Heart right ventricle (tissue), 16 donors: Measurements from ENCODE around the gene TAS2R30. TPM values are rescaled to one million over a fixed set of nuclear protein-coding genes. Genes with fewer than 3 reads are reported as not detected.
"Not testable (repeated sequence)": the region's sequence is repeated elsewhere in the genome, so short reads cannot be mapped to it uniquely, and the experiment has no call there.

Source experiments
- ATAC-seq, 8 donors: fragments of 200-7000 bp; cut with Tn5 transposase; one replicate each; pipeline ENCODE4 v1.9.1; 2020; ENCODE audit warnings: mild to moderate bottlenecking in 8 of 8, moderate library complexity in 8 of 8, moderate number of reproducible peaks in 1 of 8
- DNase-seq, 2 donors: peaks; one replicate each; pipeline ENCODE4 v3.0.0-alpha.2; 2020
- H3K27ac ChIP-seq, 10 donors: fragments of 200-600 bp; sonication (generic) in 2 of 10; one replicate each; pipeline versions ENCODE4 v1.5.0 to v1.8.0; 2020 to 2022; ENCODE audit warnings: mild to moderate bottlenecking in 3 of 10
- H3K27me3 ChIP-seq, 7 donors: fragments of 200-600 bp; one replicate each; pipeline ENCODE4 v1.8.0; 2021 to 2022; ENCODE audit warnings: mild to moderate bottlenecking in 2 of 7
- H3K36me3 ChIP-seq, 9 donors: fragments of 200-600 bp; sonication (generic) in 1 of 9; one replicate each; pipeline versions ENCODE4 v1.5.0 to v1.8.0; 2020 to 2022; ENCODE audit warnings: mild to moderate bottlenecking in 2 of 9
- H3K4me1 ChIP-seq, 9 donors: fragments of 200-600 bp; sonication (generic) in 1 of 9; one replicate each; pipeline versions ENCODE4 v1.5.0 to v1.8.0; 2020 to 2022; ENCODE audit warnings: mild to moderate bottlenecking in 4 of 9
- H3K4me3 ChIP-seq, 10 donors: fragments of 200-600 bp; sonication (generic) in 2 of 10; one replicate each; pipeline versions ENCODE4 v1.5.0 to v1.8.0; 2020 to 2022; ENCODE audit warnings: mild to moderate bottlenecking in 7 of 10, moderate library complexity in 2 of 10
- H3K9me3 ChIP-seq, 11 donors: fragments of 200-600 bp in 10 of 11; sonication (generic) in 2 of 11; one replicate each; pipeline versions ENCODE4 v1.5.0 to v1.8.0; 2013 to 2022; ENCODE audit warnings: mild to moderate bottlenecking in 2 of 11, control low read depth in 1 of 11, moderate library complexity in 1 of 11
- WGBS, 2 donors: extraction: QIAGEN DNeasy Blood & Tissue Kit; methylation state at CpG; one replicate each; pipeline ENCODE4 v1.1.7; 2013; ENCODE audit warnings: inconsistent platforms in 1 of 2; 5-methylcytosine and 5-hydroxymethylcytosine counted together
- intact Hi-C, 10 donors: fragments of 100-400 bp; cut with DNase I; formaldehyde crosslinking; loops; one replicate each; pipeline versions ENCODE4 v1.11.1 to v1.14.2; 2022
- polyA plus RNA-seq, 2 donors: library from polyadenylated mRNA; stranded (reverse); fragments of 200-250 nt; gene quantifications; one replicate each; pipeline ENCODE4 v1.2.3, GENCODE V29; 2013
- total RNA-seq, 10 donors: library from RNA; stranded (reverse); fragmentation: NEBNext Ultra II Directional in 3 of 10; extraction: Animal tissue kit (Norgen Biotek cat#: 25700) in 3 of 10; gene quantifications; one replicate each; pipeline versions ENCODE4 v1.2.1 to v1.2.4, GENCODE V29; 2021 to 2023
- TF ChIP-seq, protein P1 (sequence below), 9 donors: fragments of 200-600 bp; sonication (generic) in 2 of 9; IDR thresholded peaks; one replicate each; pipeline versions ENCODE4 v1.5.0 to v1.8.0; 2021 to 2022; ENCODE audit warnings: antibody characterized with exemption in 9 of 9, mild to moderate bottlenecking in 5 of 9, moderate library complexity in 1 of 9
- donor health status: Arrhythmogenic right ventricular cardiomyopathy.
- donor health status: ischemic (EF 13 %, LVEDD 7.1; RV severe dilation, severe dysfunction).
- donor health status: healthy with polysubstance abuse.
- donor health status: DM: no; HTN: yes; CAD: no.
- donor health status: DM: no; HTN: no; CAD: no.
- donor health status: ischemic (EF 25% LVEDD 6.9; RV normal size, moderate dysfunction).
- donor health status: ischemic (EF 25% LVEDD 5.7; RV mildly dilated, moderate dysfunction).
- donor health status: healthy.
- donor health status: DM: yes; HTN: yes; CAD: no.
- donor health status: Ischemic cardiomyopathy.
- donor health status: ischemic (EF 35%, LVEDD 5.7; RV mildly dilated, moderate dysfunction).
- donor health status: nonischemic (EF 11% LVEDD 7.7; RV severe dilation, severe dysfunction).
- donor health status: DM: yes; HTN: yes; CAD: no.
- donor health status: PGD.
- donor health status: ischemic (EF 29% LVEDD 5.4; RV normal size, mild dysfunction).
- donor health status: nonischemic (EF 23%, LVEDD 6.1; RV moderate dilation, normal function).

Gene TAS2R30
- total and polyA plus RNA-seq, 12 donors = 0.60 to 1.5 (median 1.0) TPM; not detected in 2

DNA sequence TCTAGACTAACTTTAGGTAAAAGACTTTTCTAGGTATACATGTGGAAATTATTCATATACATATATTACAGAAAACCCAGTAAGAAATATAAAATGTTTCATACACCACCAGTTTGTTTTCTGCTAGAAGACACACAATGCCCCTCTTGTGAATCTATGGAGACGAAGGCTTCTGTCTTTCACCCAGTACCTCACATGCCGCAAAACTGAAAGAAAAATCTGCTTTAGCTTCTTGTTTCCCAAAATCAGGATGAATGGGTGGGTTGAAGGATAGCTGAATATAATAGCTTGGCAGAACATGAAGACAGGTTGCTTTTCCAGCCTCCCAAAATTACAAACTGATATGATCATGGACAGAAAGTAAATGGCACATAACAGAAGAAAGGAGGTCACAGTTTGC lies 1.3 kb downstream of the TAS2R30 start:
- Histone ChIP-seq H3K9me3 (no peaks in the 10 kb centered on the region), H3K36me3 (peaks cover 0 to 6% (median 0%) of the 10 kb centered on the region in 9 donors), H3K4me1 (peaks cover 0 to 35% (median 14%) of the 10 kb centered on the region in 9 donors), H3K4me3 (no peak overlapping the region), H3K27me3 (no peaks in the 10 kb centered on the region), H3K27ac (no peak overlapping the region)
- WGBS, 2 donors = 89 to 96% methylated on average over 2 of the region's 2 CpGs
- intact Hi-C loops = no loop called here
- DNase-seq = no peak
- TF ChIP-seq, protein P1, sequence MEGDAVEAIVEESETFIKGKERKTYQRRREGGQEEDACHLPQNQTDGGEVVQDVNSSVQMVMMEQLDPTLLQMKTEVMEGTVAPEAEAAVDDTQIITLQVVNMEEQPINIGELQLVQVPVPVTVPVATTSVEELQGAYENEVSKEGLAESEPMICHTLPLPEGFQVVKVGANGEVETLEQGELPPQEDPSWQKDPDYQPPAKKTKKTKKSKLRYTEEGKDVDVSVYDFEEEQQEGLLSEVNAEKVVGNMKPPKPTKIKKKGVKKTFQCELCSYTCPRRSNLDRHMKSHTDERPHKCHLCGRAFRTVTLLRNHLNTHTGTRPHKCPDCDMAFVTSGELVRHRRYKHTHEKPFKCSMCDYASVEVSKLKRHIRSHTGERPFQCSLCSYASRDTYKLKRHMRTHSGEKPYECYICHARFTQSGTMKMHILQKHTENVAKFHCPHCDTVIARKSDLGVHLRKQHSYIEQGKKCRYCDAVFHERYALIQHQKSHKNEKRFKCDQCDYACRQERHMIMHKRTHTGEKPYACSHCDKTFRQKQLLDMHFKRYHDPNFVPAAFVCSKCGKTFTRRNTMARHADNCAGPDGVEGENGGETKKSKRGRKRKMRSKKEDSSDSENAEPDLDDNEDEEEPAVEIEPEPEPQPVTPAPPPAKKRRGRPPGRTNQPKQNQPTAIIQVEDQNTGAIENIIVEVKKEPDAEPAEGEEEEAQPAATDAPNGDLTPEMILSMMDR (IDR thresholded peaks at IDR 0.05) = no peak
- ATAC-seq = no peak

DNA sequence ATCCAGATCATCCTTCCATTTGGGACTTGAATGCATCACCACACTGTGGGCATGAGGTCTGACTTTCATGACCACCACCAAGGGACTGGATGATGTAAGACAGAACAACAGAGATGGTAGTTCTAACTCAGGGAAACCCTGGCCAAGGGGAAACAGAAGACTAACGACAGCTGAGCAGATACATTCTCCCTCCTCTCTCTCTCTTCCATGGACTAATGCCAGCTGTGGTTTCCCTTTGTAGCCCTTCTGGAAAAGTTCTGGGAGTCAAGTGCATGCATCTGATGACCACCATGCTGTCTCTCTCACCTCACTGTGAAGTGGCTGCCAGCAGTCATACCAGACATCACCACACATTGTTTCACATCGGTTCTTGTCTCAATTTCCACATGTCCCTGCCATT lies 3.4 kb downstream of the TAS2R30 start:
- Histone ChIP-seq H3K4me3 (no peak overlapping the region), H3K27me3 (no peaks in the 10 kb centered on the region), H3K9me3 (no peaks in the 10 kb centered on the region), H3K36me3 (peaks cover 0 to 6% (median 0%) of the 10 kb centered on the region in 9 donors), H3K4me1 (peaks cover 0 to 35% (median 14%) of the 10 kb centered on the region in 9 donors), H3K27ac (no peak overlapping the region)
- intact Hi-C loops = no loop called here
- ATAC-seq (peak in 6 of 8 donors; percentile 11 to 64 (median 32)), DNase-seq (peak in 1 of 2 donors; percentile 22)
- 0 to 17% methylated on average over 2 of the region's 2 CpGs for WGBS, 2 donors
- TF ChIP-seq, protein P1 (IDR thresholded peaks at IDR 0.05) = no peak

DNA sequence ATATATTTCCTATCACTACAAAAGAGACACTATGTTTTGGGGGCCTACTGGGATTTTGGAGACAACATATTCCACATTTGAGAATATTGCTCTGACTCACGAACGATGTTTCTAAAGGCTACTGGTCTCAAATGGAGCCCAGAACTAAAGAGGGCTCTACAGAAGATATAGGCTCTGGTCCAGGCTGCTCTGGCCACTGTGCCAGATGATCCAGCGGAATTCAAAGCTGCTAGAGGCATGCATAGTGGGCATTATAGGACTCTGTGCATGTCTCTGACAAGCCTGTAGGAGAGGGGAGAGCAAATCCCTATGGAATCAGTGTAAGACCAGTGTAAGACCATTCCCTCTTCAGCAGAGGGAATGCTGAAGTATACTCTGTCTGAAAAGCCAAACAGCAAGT lies 4.1 kb downstream of the TAS2R30 start:
- H3K9me3 ChIP-seq = no peaks in the 10 kb centered on the region
- TF ChIP-seq, protein P1 (IDR thresholded peaks at IDR 0.05) = no peak
- no peak overlapping the region for H3K4me3 ChIP-seq
- H3K36me3 ChIP-seq = peaks cover 0 to 6% (median 0%) of the 10 kb centered on the region in 9 donors
- intact Hi-C loops = no loop called here
- WGBS, 2 donors = 67 to 75% methylated on average over 3 of the region's 3 CpGs
- no peak overlapping the region for H3K27ac ChIP-seq
- H3K4me1 ChIP-seq = peaks cover 0 to 35% (median 14%) of the 10 kb centered on the region in 9 donors
- DNase-seq (no peak), ATAC-seq (peak in 5 of 8 donors; percentile 28 to 61 (median 51))
- no peaks in the 10 kb centered on the region for H3K27me3 ChIP-seq

DNA sequence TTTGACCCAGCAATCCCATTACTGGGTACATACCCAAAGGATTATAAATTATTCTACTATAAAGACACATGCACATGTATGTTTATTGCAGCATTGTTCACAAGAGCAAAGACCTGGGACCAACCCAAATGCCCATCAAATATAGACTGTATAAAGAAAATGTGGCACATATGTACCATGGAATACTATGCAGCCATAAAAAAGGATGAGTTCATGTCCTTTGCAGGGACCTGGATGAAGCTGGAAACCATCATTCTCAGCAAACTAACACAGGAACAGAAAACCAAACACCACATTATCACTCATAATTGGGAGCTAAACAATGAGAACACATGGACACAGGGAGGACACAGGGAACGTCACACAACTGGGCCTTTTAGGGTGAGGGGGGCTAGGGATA lies 20.3 kb downstream of the TAS2R30 start:
- H3K36me3 ChIP-seq = peaks cover 0 to 17% (median 0%) of the 10 kb centered on the region in 9 donors
- DNase-seq, H3K4me3 ChIP-seq, intact Hi-C loops, ATAC-seq, H3K27me3 ChIP-seq, H3K4me1 ChIP-seq, H3K27ac ChIP-seq: not testable (repeated sequence)
- peaks cover 0 to 66% (median 13%) of the 10 kb centered on the region in 11 donors for H3K9me3 ChIP-seq
- WGBS, 2 donors = 100% methylated on average over 1 of the region's 1 CpG

DNA sequence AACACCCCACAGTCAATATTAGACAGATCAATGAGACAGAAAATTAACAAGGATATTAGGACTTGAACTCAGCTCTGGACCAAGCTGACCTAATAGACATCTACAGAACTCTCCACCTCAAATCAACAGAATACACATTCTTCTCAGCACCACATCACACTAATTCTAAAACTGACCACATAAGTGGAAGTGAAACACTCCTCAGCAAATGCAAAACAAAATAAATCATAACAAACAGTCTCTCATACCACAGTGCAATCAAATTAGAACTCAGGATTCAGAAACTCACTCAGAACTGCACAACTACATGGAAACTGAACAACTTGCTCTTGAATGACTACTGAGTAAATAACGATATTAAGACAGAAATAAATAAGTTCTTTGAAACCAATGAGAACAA lies 23.2 kb downstream of the TAS2R30 start:
- ATAC-seq, DNase-seq, H3K27me3 ChIP-seq, H3K4me1 ChIP-seq, intact Hi-C loops, H3K4me3 ChIP-seq, H3K27ac ChIP-seq: not testable (repeated sequence)
- WGBS, 2 donors = 97 to 99% methylated on average over 1 of the region's 1 CpG
- Histone ChIP-seq H3K36me3 (peaks cover 0 to 11% (median 0%) of the 10 kb centered on the region in 9 donors), H3K9me3 (peaks cover 0 to 50% (median 5%) of the 10 kb centered on the region in 11 donors)
